GM21737 (cell line): ENCODE data around the gene TSC22D3.
"Not testable (repeated sequence)": the region's sequence is repeated elsewhere in the genome, so short reads cannot be mapped to it uniquely, and the experiment has no call there.

ENCODE experiments used
- ATAC-seq: cut with Tn5 transposase; IDR thresholded peaks from one replicate; pipeline ENCODE4 v1.9.1; 2021; ENCODE audit warnings: mild to moderate bottlenecking, moderate library complexity; ENCODE audit not compliant: unreplicated experiment

The TSC22D3 gene

DNA sequence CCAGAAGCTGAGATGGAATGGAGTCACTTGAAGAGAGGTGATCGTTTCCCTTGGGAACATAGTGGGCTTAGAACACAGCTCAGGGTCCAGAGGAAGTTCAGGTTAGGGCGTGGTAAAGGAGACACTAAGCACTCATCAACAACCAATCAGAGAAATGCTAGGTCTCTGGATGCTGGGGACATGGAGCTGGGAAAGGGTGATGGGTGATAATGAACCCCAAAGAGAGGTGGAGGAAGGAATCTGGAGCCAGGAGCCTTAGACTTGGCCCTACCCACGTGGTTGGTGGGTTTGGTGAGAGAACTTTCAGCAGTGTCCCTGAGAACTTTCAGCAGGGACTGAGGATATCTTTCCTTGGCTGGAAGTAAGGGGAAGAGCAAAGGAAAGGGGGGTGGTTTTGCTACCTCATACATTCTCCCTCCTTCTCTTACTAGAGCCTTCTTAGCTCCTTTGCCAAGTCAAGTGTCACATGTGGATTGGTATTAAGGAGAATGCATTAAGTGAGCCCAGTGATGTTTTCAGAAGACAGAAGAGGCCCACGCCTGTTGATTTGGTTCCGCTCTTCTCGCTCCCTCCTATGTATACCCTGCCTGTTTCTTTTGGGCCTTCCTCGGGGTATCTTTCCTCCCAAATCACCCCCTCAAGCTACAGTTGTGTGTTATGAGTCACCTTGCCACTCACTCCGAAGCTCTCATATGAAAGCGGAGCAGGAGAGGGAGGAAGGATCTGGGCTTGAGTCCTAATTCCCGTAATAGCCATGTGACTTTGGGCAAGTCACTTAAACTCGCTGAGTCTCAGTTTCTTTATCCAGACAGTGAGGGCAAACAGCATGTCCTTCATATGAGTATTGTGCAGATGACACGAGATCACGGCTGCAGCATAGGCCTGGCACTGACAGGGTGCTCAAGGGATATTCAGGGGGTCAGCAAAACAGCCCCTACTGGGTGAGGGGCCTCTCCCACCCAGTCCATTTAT, 63.1 kb downstream of the TSC22D3 start:
- no peak for ATAC-seq

DNA sequence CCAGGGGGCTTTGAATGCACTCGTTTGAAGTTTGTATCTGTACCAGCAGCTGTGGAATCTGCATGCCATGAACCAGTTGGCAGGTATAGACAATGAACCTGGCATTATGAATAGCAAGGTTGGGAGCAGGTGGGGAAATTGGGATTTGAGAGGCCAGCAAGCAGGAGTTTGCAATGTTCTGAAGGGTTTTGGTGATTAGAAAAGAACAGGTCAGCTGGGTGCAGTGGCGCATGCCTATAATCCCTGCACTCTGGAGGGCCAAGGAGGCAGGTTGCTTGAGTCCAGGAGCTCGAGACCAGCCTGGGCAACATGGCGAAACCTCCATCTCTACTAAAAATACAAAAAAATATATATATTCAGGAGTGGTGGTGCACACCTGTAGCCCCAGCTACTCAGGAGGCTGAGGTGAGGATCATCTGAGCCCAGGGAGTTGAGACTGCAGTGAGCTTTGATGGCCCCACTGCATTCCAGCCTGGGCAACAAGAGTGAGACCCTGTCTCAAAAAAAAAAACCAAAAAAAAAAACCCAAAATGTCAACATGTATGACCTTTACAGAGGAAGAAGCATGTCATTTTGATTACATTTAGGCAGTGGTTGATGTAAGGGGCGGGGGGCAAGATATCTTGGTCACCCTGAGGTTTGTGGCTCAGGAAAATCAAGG, 63.9 kb downstream of the TSC22D3 start:
- no peak for ATAC-seq

DNA sequence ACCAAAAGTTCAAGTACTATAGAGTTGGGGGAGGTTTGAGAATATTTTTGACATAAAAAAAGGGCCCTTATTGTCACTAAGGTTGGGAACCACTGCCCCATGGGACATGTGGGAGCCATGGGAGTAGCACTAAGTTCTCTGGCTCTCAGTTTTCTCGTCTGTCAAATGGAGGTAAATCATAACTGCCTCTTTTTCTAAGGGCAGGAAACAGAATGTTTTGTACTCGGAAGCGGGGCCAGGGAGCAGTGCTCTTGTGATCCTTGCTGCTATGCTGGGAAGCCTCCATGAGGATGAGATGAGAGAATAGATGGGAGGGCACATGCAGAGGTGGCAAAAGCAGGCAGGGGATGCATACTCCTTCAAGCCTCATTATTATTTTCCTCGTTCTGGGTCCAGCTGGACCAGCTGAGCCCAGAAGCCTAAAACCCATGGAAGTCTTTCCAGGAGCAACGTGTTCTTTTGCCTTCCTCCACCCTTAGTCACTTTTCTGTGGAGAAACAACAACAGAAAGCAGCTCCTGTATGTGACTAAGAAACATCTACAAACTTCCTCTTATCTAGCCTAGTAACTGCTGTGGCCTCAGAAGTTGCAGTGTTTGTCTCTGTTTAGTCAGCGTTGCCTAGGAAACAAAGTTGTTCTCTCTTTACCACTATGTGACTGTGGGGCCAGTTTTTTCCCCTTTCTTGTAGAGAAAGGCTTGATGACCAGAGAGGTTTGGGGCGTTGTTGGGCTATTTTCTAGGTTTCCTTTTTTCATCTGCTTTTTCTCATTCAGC, 64.8 kb downstream of the TSC22D3 start:
- ATAC-seq, result peak; percentile 89

DNA sequence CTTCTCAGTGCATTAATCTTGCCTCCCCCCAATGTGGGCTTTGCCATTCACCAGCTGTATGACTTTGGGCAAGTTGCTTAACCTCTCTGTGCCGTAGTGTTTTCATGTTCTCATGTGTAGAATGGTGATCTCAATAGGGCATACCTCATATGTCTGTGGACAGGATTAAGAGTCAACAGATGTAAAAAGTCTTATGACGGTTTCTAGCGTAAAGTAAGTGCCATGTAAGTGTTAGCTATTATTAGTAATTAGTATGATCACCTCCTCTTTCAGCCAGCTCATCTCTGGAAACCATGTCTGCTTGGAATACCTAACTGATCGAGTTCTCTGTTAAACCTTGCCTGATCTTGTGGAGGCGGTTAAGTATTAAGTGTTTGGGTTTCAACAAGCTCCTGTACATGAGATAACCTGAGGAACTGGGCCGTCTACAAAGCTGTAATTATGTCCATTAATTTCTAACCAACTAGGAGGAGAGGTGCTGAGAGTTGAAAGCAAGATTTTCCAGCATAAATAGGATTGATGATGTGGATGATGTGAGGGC, 66.3 kb downstream of the TSC22D3 start:
- ATAC-seq, result no peak

DNA sequence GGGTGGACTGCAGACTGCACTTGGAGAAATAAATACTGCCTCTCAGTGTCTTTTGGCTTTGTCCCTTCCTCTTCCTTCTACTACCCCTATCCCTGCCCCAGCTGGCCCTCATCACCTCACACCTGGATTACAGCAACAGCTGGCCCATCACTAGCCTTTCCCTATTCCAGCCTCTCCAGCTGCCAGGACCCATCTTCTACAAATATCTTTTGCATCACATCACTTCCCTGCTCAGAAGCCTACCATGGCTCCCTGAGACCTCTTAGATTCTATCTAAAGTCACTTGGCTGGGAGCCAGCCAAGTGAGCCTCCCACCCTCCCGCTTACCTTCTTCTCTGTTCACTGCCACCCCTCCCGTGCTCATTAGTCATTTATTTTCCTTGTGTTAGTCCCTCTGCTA, 66.8 kb downstream of the TSC22D3 start:
- no peak for ATAC-seq

DNA sequence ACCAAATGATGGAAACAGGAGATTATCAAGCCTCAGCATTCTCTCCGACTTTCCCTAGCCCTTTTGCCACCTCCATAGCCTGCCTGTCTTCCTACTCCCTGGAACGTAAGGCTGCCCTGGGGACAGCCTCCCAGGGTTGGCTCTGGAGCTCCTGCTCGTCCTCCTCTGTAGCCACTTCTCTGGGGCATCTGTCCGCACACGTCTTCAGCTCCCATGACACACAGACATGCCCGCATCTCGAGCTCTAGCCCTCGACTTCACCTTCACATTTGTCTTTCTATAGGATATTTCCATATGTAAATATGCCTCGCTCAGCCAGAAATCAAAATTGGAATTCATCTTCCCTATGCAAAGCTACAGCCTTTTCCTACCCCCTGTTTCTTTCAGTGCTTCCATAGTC, 67.7 kb downstream of the TSC22D3 start:
- ATAC-seq, result no peak

DNA sequence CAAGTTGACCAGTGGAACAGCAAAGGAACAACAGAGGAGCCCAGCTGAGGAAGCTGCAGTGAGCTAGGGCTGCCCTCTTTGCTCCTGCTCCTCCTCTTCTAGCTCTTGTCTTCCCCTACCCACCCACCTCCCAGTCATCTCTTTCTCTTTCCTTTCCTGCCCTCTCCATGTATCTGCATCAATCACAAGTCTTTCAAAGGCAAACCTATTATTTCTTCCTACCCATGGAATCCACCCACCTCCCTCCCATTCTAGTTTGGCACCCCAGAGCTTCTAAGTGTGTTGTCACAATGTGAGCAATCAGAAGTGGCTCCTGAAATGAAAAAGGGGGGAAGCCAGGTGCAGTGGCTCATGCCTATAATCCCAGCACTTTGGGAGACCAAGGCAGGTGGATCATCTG, 69.3 kb downstream of the TSC22D3 start:
- ATAC-seq, result no peak

DNA sequence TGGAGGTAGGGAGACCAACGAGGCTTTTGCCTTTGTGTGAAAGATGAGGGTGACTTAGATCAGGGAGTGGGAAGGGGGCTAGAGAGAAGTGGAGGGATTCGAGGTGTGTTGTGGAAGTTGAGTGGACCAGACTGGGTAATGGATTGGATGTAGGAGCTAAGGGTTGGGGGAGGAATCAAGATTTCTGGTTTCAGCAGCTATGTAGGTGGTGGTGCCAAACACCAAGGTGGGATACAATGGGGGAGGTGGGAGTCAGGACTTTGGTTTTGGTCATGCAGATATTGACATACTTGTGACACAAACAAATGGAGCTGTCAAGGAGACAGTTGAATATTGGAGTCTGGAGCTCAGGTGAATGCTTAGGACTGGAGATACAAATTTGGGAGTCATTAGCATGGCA, 71.0 kb downstream of the TSC22D3 start:
- no peak for ATAC-seq

DNA sequence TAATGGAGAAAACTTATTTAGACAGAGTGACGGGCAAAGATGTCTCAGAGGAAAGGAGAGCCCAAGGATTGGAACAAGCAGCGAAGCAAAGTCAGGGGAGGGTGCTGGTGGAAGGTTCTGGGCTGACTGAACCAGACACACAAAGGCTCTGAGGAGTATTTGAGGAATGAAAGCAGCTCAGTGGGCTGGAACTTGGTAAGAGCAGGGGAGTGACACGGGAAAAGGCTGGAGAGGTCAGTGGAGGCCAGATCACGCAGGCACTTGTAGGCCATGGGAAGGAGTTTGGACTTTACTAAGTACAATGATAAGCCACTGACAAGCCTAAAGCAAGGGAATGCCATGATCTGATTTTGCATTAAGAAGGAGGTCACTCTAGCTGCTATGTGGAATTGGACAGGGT, 71.4 kb downstream of the TSC22D3 start:
- no peak for ATAC-seq

DNA sequence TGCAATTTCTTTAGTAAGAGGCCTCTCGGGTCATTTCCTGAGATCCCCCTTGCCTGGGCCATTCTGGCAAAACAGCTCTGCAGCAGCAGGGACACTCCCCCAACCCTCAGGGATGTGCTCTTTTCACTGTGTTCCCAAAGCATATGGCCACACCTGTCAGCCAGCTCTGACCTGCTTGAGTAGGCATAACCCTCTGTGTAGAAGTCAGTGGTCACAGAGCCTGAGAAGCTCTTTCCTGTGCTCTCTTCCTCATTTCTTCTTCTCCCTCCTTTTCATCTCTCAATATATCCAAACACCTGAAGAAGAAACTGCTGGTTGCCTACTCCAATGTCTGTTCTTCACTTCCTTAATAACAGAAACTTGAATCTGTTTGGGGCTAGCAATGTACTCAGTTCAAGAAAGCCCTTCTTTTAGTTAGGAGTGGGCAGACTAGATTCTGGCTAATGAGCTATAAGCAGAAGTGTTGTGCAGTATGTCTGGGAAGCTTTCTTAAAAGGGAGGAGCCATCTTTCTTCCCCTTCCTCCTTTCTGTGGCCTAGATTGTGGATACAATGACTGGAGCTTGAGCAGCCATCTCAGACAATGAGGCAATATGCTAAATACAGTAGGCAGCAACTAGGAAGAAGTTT, 74.0 kb downstream of the TSC22D3 start:
- peak; percentile 90 for ATAC-seq

DNA sequence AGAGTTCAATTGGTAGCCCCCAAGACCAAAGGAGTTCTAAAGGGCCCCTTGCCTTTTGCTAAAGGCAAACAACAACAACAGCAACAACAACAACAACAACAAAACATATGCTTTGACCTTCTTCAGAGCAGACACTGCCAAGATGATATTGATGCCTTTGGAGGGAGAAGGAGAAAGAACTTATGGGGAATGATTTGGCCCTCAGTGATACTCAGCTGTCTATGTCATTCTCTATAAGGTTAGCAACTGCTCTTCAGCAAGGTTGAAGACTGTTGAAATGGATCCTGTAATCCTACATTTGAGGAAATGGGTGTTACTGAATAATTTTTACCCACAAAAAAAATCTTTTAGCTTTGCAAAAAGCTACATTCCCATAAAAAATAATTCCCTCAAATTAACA, 74.8 kb downstream of the TSC22D3 start:
- ATAC-seq, result no peak

DNA sequence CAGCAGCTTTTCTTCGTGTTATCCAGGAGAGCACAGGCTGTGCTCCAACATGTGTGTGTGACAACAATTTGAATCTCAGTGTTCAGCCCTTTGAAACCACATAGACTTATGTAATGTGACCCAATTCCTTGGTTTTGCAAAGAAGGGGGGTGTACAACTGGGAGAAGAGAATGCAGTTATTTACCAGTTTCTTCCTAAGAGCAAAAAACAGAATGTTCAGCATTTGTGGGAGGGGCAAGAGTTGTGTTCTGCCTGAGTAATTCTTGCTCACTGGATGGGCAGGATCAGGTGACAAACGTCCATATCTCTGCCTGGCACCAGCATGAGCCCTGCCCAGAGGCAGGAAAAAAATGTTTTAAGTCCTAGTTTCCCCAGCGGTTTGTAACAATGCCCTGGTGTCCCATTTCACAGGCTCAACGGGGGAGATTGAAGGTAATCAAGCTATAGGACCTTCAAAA, 75.2 kb downstream of the TSC22D3 start:
- no peak for ATAC-seq

DNA sequence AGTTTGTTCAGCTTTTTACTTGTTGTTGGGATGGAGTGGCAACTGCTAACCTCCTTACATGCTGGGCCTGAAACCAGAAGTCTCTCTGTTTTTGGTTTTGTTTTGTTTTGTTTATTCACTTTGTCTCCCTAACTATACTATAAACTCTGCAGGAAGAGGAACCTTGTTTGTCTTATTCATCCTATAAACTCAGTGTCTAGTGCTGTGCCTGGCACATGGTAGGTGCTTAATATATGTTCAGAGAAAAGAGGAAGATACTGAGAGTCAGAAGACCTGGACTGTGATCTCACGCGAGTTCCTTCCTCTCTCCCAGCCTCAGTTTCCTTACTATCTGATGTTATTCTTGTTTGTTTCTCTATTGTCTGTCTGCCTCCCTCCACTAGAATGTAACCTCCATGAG, 76.0 kb downstream of the TSC22D3 start:
- ATAC-seq, result no peak

DNA sequence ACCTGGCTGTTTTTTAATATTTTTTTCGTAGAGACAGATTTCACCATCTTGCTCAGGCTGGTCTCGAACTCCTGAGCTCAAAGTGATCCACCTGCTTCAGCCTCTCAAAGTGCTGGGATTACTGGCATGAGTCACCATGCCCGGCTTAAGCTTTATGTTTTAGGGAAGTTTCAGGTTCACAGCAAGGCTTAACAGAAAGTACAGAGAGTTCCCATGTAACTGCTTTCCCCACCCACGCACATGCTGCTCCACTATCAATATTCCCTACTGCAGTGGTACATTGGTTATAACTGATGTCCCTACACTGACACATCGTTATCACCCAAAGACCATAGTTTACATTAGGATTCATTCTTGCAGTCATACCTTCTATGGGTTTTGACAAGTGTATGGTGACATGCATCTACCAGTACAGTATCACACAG, 84.6 kb downstream of the TSC22D3 start:
- no peak for ATAC-seq

DNA sequence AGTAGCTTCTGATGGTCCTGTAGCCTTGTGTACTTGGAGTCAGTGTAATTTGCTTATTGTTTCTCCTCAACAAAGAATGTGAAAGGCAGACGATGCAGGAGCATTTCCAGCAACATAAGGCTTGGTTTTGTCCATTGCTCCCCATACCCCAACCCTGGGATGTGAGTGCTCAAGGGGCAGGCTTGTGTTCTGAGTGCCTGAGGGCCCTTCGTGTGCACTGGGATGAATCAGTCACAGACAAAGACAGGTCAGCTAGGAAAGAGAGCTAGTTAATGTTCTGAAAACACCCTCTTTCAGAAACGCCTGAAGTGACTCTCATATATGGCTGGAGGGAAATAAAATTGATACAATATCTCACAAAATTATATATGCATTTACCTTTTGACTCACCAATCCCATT, 88.1 kb downstream of the TSC22D3 start:
- ATAC-seq, result no peak

DNA sequence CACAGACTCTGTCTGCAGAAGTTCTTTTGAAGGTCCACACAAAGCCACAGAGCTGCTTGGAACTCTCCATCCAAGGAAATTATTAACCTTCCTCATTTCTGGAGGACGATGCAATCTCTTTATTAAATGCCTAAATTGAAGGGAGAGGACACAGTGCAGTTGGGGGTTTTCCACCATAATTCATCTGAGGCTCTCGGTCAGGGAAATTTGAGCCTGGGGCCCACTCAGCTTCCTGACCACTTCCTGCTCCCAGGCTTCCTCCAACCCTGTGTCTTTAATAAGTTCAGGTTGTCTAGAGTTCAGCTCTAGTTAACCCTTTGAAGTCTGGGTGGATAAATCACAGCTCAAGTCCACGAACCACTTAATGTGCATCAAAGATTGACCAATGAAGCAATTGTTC, 88.8 kb downstream of the TSC22D3 start:
- ATAC-seq, result no peak

DNA sequence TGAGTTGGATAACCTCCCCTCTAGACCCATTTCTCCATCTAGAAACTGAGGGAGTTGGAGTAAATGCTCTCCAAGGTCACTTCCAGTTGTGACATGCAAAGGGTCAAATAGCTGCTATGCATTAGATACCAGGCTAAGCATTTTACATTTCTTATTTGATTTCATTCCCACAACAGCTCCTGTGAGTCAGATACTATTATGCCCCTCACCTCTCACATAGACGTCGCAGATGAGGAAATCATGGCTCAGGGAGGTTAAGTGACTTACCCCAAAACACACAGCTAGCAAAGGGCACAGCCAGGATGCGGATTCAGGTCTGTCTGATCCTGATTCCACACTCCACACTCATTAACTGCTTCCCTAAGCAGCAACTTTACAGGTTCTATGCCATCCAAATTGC, 89.6 kb downstream of the TSC22D3 start:
- ATAC-seq, result no peak

DNA sequence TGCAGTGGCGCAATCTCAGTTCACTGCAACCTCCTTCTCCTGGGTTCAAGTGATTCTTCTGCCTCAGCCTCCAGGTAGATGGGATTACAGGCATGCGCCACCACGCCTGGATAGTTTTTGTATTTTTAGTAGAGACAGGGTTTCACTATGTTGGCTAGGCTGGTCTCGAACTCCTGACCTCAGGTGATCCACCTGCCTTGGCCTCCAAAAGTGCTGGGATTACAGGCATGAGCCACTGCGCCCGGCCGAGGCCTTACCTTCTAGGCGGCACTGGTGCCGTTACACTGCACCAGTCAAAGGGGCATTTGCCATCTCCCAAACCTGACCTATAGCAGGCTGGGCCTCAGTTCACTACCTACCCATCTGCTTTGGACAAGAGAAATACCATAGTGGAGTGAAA, 90.0 kb downstream of the TSC22D3 start:
- not testable (repeated sequence) for ATAC-seq

DNA sequence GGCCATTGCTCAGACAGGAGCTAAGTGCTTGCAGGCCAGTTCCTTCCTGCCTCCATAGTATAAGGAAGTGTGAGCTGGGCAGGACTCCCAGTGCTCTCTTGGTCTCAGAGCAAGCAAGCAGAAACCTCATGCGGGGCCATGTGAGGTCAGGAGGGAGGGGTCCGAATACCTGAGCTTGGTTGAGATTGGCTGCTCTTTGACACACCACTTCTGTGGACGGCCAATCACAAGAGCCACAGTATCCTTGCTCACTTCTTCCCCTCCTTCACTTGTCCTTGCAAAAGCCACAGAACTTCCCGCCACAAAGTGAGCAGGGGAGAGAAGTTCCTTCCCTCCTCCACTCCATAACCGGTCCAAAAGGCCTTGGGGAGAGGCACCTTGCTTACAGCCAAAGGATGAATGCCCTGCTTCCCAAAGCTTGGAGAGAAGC, 90.6 kb downstream of the TSC22D3 start:
- ATAC-seq, result peak; percentile 80

DNA sequence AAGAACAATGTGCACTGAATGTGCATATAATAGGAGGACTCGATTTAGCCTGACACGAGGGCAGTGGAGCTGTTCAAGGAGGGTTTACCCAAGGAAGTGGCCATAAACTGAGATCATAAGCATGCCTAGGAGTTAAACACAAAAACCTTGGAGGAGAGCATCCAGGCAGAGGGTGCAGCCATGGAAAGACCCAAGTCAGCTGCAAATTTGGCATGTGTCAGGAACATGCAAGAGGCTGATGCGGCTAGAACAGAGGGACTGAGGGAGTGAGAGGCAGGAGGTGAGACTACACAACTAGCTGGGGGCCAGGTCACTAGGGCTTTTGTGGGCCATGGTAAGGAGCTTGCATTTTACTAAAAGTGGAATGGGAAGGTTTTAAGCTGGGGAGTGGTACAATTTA, 91.7 kb downstream of the TSC22D3 start:
- no peak for ATAC-seq
